Left forelimb (tissue), 1 donor: Measurements from ENCODE around the gene GPN1.
A peak's percentile ranks its signal among the peaks of the same experiment; 100 is the strongest.
"Not testable (repeated sequence)": the region's sequence is repeated elsewhere in the genome, so short reads cannot be mapped to it uniquely, and the experiment has no call there.

ENCODE experiments used
- DNase-seq: peaks from one replicate; pipeline ENCODE4 v3.0.0-alpha.2; 2018; ENCODE audit warnings: low spot score

Gene GPN1

GRCh38 chr2:27628767-27629709 is at the start of gene GPN1, which contains the start of gene CCDC121:
Gene GPN1, plus strand, starts transcription at chr2:27629050. Its CDS starts 9 bp downstream, at chr2:27629059.
Gene CCDC121, minus strand, starts transcription at chr2:27629012. Its CDS starts 1,213 bp downstream, at chr2:27627799.
- DNase-seq, result peak; percentile 90

DNA sequence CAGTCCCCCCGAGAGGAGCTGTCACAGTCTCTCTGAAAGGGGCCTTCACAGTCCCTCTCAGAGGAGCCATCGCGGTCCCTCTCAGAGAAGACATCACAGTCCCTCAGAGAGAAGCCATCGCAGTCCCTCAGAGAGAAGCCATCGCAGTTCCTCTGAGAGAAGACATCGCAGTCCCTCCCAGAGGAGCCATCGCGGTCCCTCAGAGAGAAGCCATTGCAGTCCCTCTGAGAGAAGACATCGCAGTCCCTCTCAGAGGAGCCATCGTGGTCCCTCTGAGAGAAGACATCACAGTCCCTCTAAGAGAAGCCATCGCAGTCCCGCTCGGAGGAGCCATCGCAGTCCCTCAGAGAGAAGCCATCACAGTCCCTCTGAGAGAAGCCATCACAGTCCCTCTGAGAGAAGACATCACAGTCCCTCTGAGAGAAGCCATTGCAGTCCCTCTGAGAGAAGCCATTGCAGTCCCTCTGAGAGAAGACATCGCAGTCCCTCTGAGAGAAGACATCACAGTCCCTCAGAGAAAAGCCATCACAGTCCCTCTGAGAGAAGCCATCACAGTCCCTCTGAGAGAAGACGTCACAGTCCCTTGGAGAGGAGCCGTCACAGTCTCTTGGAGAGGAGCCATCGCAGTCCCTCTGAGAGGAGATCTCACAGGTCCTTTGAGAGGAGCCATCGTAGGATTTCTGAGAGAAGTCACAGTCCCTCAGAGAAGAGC is 47.3 kb upstream of the GPN1 start:
- no peak for DNase-seq

DNA sequence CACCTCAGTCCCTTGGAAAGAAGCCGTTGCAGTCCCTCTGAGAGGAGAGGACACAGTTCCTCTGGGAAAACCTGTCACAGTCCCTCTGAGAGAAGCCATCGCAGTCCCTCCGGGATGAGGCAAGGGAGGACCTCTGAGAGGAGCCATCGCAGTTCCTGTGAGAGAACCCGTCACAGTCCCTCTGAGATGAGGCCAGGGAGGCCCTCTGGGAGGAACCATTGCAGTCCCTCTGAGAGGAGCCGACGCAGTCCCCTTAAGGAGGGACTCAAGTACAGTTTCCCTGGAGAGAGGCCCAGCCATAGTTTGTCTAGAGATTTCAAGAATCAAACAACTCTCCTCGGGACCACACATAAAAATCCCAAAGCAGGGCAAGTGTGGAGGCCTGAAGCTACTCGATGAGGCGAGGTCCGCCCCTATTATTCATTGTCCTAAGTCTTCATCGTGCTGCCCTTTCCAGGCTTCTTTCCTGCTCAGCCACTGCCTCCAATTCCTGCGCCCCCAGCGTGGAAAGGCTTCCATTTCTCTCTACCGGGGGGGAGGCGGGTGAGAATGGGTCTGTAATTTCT is 46.6 kb upstream of the GPN1 start:
- no peak for DNase-seq

DNA sequence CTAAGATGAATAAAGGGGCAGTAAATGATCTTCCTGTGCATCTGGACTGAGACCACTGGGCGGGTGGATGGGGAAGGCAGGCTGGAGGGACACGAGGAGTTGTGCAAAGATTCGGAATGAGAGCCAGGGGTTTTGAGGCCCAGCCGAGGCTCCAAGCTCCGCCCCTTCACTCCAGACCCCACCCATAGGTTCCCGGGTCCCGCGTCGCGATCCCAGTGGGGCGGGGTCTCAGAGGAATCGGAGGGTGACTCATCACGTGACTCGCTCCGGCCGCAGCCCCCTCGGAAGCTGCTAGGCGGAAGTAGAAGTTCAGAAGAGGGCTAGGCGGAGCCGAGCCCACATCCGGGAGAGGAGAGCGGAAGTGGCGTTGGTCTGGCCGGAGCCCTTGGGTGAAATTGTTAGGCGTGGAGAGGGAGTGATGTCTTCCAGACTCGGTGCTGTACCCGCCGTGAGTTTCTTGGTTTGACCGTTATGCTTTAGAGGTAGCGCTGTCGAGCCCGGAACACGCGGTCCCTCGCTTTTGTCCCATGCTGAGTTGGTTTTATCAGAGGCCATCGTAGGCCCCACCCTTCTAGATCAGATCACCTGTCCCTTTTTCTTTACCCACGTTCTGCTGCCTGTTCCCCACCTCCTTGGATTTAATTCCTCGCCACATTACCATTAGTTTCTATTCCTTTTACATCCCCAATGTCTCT is 46.0 kb upstream of the GPN1 start, which contains the start of gene ZNF512:
ZNF512 (plus strand) TSS at position 348 of the 695 bp plus-strand sequence; CDS start at position 419, 71 bp downstream.
- peak; percentile 91 for DNase-seq

DNA sequence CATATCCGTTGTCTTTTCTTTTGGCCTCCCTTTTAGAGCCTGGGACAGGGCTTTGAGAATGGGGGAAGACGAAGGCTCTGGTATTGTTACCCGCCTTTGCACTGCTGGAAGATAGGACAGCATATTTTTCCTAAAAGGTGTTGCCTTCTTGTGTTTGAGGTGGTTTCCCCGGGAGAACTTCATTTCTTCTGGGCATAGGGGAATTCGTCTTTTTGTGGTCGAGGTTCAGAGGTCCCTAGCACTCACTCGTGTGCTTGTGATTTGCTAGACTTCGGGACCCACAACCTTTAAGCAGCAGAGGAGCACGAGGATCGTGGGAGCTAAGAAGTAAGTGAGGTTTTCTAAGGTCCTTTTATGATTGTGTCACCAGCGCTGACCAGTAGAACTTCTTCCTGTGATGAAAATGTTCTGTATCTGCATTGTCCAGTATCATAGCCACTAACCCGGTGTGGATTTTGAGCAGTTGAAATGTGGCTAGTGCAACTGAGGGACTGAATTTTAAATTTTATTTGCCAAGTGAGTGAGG is 45.4 kb upstream of the GPN1 start:
- no peak for DNase-seq

- DNase-seq, result no peak
These were observed 44.3 kb upstream of the GPN1 start for GRCh38 chr2:27584597-27584996.

GRCh38 chr2:27587025-27587424 is 41.8 kb upstream of the GPN1 start:
- DNase-seq, result no peak

DNA sequence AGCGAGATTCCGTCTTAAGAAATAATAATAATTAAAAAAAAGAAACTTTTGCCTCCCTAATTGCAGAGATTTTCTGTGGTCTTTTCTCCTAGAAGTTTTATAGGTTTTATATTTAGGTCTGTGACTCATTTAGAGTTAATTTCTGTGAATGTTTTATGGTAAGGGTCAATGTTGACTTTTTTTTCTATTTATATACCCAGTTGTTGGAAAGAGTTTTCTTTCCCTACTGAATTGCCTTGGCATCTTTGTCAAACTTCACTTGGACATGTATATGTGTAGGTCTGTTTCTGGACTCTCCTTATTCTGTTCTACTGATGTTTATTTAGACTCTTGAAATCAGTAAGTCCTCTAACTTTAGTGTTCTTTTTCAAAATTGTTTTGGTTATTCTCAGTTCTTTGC is 40.5 kb upstream of the GPN1 start:
- DNase-seq, result no peak

- DNase-seq, result no peak
These were observed 37.1 kb upstream of the GPN1 start for GRCh38 chr2:27591745-27592144.

- no peak for DNase-seq
These were observed 35.6 kb upstream of the GPN1 start for GRCh38 chr2:27593240-27593639.

GRCh38 chr2:27594020-27594703 is 34.7 kb upstream of the GPN1 start:
- DNase-seq, result not testable (repeated sequence)

- DNase-seq, result not testable (repeated sequence)
These were observed 33.4 kb upstream of the GPN1 start for GRCh38 chr2:27595412-27595811.

DNA sequence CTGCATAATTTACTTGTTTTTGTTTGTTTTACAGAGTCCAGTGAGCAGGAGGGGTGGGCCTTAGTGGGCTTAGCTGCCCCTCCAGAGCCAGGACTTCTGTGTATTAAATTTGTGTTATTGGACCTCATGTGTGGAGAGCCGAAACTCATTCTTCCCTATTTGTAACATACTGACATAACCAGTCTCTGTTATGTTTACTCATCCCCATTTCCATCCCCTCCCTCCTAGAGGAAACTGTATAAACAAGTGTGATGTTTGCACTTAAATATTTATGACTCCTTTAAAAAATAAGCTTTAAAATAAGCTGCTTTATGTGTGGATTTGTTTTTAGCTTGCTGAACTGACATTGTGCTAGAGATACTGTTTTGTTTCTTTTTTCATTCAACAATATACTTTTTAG is 32.2 kb upstream of the GPN1 start:
- DNase-seq, result no peak

DNA sequence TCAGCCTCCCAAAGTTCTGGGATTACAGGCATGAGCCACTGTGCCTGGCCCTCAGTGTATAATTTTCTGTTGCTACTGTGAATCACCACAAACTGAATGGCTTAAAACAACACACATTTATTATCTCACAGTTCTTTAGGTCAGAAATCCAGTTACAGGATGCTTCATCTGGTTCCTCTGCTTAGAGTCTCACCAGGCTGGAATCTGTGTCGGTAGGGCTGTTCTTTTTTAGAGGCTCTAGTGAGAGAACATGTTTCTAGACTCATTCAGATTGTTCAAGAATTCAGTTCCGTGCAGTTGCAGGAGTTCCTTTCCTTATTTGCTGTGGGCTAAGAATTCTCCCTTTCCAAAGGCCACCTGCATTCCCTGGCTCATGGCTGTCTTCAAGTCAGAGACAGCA is 22.2 kb upstream of the GPN1 start:
- no peak for DNase-seq

DNA sequence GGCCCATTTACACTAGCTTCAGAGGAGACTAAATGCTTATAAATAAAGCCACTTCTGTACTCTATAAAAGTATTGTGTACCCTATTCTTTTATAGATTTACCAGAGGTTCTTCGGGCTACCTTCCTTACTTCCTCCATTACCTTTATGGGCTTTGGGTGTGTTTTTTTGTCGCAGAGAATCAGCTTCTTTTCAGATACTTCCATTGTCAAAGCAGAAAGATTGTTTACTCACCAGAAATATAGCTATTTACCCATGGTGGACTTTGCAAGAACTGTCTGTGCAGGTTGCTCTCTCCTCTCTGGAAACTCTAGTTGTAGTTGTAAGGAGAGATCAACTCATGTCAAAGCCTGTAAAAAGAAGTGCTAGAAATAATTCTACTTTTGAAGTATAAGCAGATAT is 14.9 kb upstream of the GPN1 start:
- DNase-seq, result no peak

- no peak for DNase-seq
These were observed 13.5 kb upstream of the GPN1 start for GRCh38 chr2:27615316-27615715.

DNA sequence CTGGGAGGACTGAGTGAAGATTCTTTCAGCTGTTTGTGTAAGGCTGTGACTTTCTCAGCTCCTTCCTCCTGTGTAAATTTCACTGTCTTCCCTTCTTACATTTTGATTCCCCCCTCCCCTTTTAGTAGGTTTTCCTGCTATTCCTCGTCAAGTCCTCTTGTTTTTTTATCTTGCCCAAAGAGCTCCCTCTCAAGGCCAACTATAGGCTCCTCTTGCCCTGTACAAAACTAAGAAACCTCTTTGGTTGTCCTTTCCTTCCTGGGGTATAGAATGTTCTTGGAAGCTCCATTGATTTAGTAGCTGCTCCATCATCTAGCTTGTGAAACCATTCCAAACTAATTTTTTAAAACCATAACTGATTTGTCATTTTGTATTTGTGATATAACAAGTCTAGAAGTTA is 7.3 kb upstream of the GPN1 start:
- DNase-seq, result no peak

- DNase-seq, result no peak
These were observed 5.9 kb upstream of the GPN1 start for GRCh38 chr2:27622921-27623384.

GRCh38 chr2:27624943-27625342 is 3.9 kb upstream of the GPN1 start:
- no peak for DNase-seq

GRCh38 chr2:27626323-27626722 is 2.5 kb upstream of the GPN1 start:
- DNase-seq, result not testable (repeated sequence)

GRCh38 chr2:27626921-27627320 is 1.9 kb upstream of the GPN1 start:
- DNase-seq, result not testable (repeated sequence)
